IMR-90 (cell line): ENCODE results near the gene LAMB1.

Experiments
- CEBPB ChIP-seq: IDR thresholded peaks from 2 replicates; pipeline ENCODE4 v1.6.1; 2012; ENCODE audit warnings: low read depth, low read length, improper control_type of control experiment
- CTCF ChIP-seq: conservative IDR thresholded peaks from 2 replicates; pipeline ENCODE4 v1.5.1; 2012; ENCODE audit warnings: mild to moderate bottlenecking, low read depth, low read length, improper control_type of control experiment
- POLR2A ChIP-seq: IDR thresholded peaks from 2 replicates; pipeline ENCODE4 v1.6.1; 2012; ENCODE audit warnings: mild to moderate bottlenecking, low read depth, low read length
- RAD21 ChIP-seq: IDR thresholded peaks from 2 replicates; pipeline ENCODE4 v1.6.1; 2012; ENCODE audit warnings: low read length, improper control_type of control experiment

- TF ChIP-seq CTCF = no peak
- no peak for TF ChIP-seq POLR2A
- TF ChIP-seq CEBPB = no peak
- no peak for TF ChIP-seq RAD21
These were observed 24.3 kb upstream of the LAMB1 start for GRCh38 chr7:108027239-108027638.
